ENCODE measurements around the gene HOXC5.

DNA sequence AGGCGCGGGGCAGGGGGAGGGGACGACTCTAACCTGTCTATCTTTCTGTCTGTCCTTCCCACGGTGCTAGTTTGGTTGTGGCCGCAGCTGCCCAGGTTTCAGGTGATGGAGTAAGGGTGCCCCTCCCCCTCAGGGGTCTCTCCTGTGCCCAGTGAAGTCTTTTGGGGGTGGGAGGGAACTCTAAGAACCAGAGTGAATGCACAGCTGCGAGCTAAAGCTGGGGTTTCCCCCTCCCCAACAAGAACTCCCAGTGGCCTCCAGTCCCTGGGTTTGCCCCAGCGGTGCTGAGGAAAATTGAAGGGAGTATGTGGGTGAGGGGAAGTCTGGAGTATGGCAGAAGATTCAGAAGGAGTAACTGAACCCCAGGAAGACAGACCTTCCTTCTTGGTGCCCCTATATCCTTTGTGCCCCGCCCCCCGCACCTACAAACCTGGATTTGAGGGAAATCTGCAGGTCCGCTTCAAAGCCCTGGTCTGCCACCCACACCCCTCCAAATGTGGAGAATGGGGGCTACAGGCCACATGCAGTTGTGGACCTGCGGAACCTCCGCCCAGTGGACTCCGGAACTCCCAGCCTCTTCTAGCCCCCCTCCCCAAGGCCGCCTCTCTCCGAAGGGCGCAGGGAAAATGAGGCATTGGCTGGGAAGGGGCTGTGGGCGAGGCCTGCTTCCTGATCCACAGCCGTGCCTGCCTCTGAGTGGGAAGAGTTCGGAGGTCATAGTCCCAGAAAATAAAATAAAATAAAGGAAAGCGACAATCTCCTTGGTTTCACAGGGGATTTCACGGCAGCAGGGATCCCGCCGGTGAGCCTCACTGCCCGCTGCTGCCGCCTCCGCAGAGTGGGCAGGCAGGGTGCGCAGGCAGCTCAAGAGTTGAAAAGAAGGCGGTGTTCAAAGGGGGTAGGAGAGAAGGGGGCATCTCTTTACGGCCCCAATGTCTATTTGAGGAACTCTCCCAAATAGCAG is 36.3 kb upstream of the HOXC5 start:
- TF ChIP-seq, protein P1, sequence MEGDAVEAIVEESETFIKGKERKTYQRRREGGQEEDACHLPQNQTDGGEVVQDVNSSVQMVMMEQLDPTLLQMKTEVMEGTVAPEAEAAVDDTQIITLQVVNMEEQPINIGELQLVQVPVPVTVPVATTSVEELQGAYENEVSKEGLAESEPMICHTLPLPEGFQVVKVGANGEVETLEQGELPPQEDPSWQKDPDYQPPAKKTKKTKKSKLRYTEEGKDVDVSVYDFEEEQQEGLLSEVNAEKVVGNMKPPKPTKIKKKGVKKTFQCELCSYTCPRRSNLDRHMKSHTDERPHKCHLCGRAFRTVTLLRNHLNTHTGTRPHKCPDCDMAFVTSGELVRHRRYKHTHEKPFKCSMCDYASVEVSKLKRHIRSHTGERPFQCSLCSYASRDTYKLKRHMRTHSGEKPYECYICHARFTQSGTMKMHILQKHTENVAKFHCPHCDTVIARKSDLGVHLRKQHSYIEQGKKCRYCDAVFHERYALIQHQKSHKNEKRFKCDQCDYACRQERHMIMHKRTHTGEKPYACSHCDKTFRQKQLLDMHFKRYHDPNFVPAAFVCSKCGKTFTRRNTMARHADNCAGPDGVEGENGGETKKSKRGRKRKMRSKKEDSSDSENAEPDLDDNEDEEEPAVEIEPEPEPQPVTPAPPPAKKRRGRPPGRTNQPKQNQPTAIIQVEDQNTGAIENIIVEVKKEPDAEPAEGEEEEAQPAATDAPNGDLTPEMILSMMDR (IDR thresholded peaks at IDR 0.05) = no peak
- TF ChIP-seq TCF7L2 (IDR thresholded peaks at IDR 0.05; ENCODE audit: low read depth, low read length) (0 out of 2 replicates have a peak, but pooled peaks have one; percentile 21), POLR2AphosphoS5 (IDR thresholded peaks at IDR 0.05; ENCODE audit: low read depth, low read length) (peak; percentile 58; the same call in 1 of the 2 replicates)
- TF ChIP-seq, protein P2, sequence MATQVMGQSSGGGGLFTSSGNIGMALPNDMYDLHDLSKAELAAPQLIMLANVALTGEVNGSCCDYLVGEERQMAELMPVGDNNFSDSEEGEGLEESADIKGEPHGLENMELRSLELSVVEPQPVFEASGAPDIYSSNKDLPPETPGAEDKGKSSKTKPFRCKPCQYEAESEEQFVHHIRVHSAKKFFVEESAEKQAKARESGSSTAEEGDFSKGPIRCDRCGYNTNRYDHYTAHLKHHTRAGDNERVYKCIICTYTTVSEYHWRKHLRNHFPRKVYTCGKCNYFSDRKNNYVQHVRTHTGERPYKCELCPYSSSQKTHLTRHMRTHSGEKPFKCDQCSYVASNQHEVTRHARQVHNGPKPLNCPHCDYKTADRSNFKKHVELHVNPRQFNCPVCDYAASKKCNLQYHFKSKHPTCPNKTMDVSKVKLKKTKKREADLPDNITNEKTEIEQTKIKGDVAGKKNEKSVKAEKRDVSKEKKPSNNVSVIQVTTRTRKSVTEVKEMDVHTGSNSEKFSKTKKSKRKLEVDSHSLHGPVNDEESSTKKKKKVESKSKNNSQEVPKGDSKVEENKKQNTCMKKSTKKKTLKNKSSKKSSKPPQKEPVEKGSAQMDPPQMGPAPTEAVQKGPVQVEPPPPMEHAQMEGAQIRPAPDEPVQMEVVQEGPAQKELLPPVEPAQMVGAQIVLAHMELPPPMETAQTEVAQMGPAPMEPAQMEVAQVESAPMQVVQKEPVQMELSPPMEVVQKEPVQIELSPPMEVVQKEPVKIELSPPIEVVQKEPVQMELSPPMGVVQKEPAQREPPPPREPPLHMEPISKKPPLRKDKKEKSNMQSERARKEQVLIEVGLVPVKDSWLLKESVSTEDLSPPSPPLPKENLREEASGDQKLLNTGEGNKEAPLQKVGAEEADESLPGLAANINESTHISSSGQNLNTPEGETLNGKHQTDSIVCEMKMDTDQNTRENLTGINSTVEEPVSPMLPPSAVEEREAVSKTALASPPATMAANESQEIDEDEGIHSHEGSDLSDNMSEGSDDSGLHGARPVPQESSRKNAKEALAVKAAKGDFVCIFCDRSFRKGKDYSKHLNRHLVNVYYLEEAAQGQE (IDR thresholded peaks at IDR 0.05; ENCODE audit: insufficient read depth in 1 of 2, low read depth in 2 of 2, low read length in 1 of 2) = no peak

Data from Panc1 (cell line).